Measurements from ENCODE around the gene LITAF.

Gene LITAF

DNA sequence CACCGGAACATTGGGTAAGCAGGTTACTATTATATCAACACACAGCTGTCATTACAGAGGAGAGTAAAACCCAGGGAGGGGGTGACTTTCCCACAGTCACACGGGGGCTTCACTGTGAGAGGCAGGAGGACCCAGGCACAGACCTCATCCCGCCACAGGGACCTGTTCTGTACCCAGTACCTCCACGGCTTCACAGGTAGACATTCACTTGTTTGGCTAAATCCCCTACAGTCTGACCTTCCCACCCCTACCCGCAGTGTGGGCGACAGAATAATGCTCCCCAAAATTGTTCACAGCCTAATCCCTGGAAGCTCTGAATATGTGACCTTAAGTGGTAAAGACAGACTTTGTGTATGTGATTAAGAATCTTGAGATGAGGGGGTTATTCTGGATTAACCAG lies 16.5 kb downstream of the LITAF start:
- Histone ChIP-seq H4K20me1 (ENCODE audit: low read depth, low read length) (no peaks in the 10 kb centered on the region), H3K4me3 (ENCODE audit: insufficient read depth, low read length, poor library complexity, severe bottlenecking) (no peak overlapping the region), H3K79me2 (ENCODE audit: insufficient read depth, low read length) (no peaks in the 10 kb centered on the region), H3K9me2 (replicated peaks; ENCODE audit: insufficient read depth, low read length) (no peaks in the 10 kb centered on the region), H3K27me3 (ENCODE audit: low read length) (no peaks in the 10 kb centered on the region), H3K9me3 (ENCODE audit: insufficient read depth, low read length) (no peaks in the 10 kb centered on the region), H3K4me2 (ENCODE audit: low read depth, low read length, poor library complexity, severe bottlenecking) (no peak overlapping the region), H3F3A (ENCODE audit: insufficient read depth) (no peaks in the 10 kb centered on the region), H3K27ac (ENCODE audit: low read depth, low read length) (no peak overlapping the region), H3K9ac (ENCODE audit: low read length) (no peak overlapping the region), H2AFZ (ENCODE audit: low read depth, low read length, severe bottlenecking) (no peak overlapping the region), H3K36me3 (ENCODE audit: low read length) (no peaks in the 10 kb centered on the region)
- no peak for TF ChIP-seq EZH2phosphoT487 (conservative IDR thresholded peaks at IDR 0.05; ENCODE audit: low read length)
- TF ChIP-seq, protein P1, sequence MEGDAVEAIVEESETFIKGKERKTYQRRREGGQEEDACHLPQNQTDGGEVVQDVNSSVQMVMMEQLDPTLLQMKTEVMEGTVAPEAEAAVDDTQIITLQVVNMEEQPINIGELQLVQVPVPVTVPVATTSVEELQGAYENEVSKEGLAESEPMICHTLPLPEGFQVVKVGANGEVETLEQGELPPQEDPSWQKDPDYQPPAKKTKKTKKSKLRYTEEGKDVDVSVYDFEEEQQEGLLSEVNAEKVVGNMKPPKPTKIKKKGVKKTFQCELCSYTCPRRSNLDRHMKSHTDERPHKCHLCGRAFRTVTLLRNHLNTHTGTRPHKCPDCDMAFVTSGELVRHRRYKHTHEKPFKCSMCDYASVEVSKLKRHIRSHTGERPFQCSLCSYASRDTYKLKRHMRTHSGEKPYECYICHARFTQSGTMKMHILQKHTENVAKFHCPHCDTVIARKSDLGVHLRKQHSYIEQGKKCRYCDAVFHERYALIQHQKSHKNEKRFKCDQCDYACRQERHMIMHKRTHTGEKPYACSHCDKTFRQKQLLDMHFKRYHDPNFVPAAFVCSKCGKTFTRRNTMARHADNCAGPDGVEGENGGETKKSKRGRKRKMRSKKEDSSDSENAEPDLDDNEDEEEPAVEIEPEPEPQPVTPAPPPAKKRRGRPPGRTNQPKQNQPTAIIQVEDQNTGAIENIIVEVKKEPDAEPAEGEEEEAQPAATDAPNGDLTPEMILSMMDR (IDR thresholded peaks at IDR 0.05; ENCODE audit: insufficient read depth, low read length, poor library complexity, severe bottlenecking): no peak

DNA sequence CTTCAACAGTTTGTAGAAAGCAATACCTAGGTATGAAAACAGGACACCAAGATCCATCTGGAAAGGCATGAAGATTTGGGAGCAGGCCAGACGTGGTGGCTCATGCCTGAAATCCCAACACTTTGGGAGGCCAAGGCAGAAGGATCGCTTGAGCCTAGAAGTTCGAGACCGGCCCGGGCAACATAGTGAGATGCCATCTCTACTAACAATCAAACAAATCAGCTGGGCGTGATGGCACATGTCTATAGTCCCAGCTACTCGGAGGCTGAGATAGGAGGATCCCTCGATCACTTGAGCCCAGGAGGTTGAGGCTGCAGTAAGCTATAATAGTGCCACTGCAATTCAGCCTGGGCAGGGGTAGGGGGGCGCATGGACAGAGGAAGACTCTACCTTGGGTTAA lies 20.3 kb downstream of the LITAF start:
- Histone ChIP-seq H3K9me2 (replicated peaks; ENCODE audit: insufficient read depth, low read length) (no peaks in the 10 kb centered on the region), H2AFZ (ENCODE audit: low read depth, low read length, severe bottlenecking) (no peak overlapping the region), H3K9me3 (ENCODE audit: insufficient read depth, low read length) (no peaks in the 10 kb centered on the region), H3K27me3 (ENCODE audit: low read length) (no peaks in the 10 kb centered on the region), H3K27ac (ENCODE audit: low read depth, low read length) (no peak overlapping the region), H4K20me1 (ENCODE audit: low read depth, low read length) (no peaks in the 10 kb centered on the region), H3K4me3 (ENCODE audit: insufficient read depth, low read length, poor library complexity, severe bottlenecking) (no peak overlapping the region), H3K79me2 (ENCODE audit: insufficient read depth, low read length) (no peaks in the 10 kb centered on the region), H3K4me2 (ENCODE audit: low read depth, low read length, poor library complexity, severe bottlenecking) (no peak overlapping the region), H3F3A (ENCODE audit: insufficient read depth) (no peaks in the 10 kb centered on the region), H3K9ac (ENCODE audit: low read length) (no peak overlapping the region), H3K36me3 (ENCODE audit: low read length) (no peaks in the 10 kb centered on the region)
- no peak for TF ChIP-seq EZH2phosphoT487 (conservative IDR thresholded peaks at IDR 0.05; ENCODE audit: low read length)
- TF ChIP-seq, protein P1 (IDR thresholded peaks at IDR 0.05; ENCODE audit: insufficient read depth, low read length, poor library complexity, severe bottlenecking): no peak

DNA sequence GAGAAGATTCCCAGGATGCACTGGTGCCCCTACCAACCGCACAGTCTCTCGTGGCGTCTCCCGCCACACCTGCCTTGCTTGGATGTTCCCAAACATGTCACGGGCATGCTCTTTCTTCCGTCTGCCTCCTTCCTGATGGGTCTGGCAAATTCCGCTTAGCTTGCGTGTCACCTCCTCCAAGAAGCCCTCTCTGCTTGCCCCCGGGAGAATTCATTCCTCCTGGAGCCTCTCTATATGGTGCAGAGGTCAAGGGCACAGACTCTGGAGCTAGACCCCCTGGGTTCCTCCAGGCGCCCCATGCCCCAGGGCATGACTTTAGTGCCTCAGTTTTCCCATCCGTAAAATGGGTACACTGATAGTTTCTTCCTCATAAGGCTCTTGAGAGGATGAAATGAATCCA lies 21.1 kb downstream of the LITAF start:
- Histone ChIP-seq H3K9ac (ENCODE audit: low read length) (no peak overlapping the region), H3F3A (ENCODE audit: insufficient read depth) (no peaks in the 10 kb centered on the region), H3K27ac (ENCODE audit: low read depth, low read length) (no peak overlapping the region), H3K4me3 (ENCODE audit: insufficient read depth, low read length, poor library complexity, severe bottlenecking) (no peak overlapping the region), H2AFZ (ENCODE audit: low read depth, low read length, severe bottlenecking) (no peak overlapping the region), H3K9me3 (ENCODE audit: insufficient read depth, low read length) (no peaks in the 10 kb centered on the region), H3K9me2 (replicated peaks; ENCODE audit: insufficient read depth, low read length) (no peaks in the 10 kb centered on the region), H3K4me2 (ENCODE audit: low read depth, low read length, poor library complexity, severe bottlenecking) (no peak overlapping the region), H3K36me3 (ENCODE audit: low read length) (no peaks in the 10 kb centered on the region), H3K79me2 (ENCODE audit: insufficient read depth, low read length) (no peaks in the 10 kb centered on the region), H4K20me1 (ENCODE audit: low read depth, low read length) (no peaks in the 10 kb centered on the region), H3K27me3 (ENCODE audit: low read length) (no peaks in the 10 kb centered on the region)
- TF ChIP-seq, protein P1 (IDR thresholded peaks at IDR 0.05; ENCODE audit: insufficient read depth, low read length, poor library complexity, severe bottlenecking): no peak
- TF ChIP-seq EZH2phosphoT487 (conservative IDR thresholded peaks at IDR 0.05; ENCODE audit: low read length): no peak

All from SU-DHL-6 (cell line).